Pancreas (tissue), 10 donors: ENCODE data around the gene LAMC1. TPM values are rescaled to one million over a fixed set of nuclear protein-coding genes. Genes with fewer than 3 reads are reported as not detected.

Experiments
- ATAC-seq, 4 donors: fragments of 200-7000 bp; cut with Tn5 transposase; one replicate each; pipeline versions ENCODE4 v1.8.0 to v1.9.1; 2020; ENCODE audit warnings: mild to moderate bottlenecking in 4 of 4, moderate library complexity in 4 of 4
- DNase-seq, 6 donors: peaks; one replicate each; pipeline ENCODE4 v3.0.0-alpha.2; 2020
- FAIRE-seq: peaks from 2 replicates; lab custom pipeline; 2012; peaks lifted over from hg19 to GRCh38; lab: Jason Lieb, UNC
- H3K27ac ChIP-seq, 4 donors: fragments of 200-600 bp; sonication (generic); 1 replicate in 3 of 4; 2 replicates in 1 of 4; pipeline versions ENCODE4 v1.5.0 to v1.8.0; 2020
- H3K27me3 ChIP-seq, 4 donors: fragments of 200-600 bp; one replicate each; pipeline ENCODE4 v1.8.0; 2021
- H3K36me3 ChIP-seq, 3 donors: fragments of 200-600 bp; sonication (generic) in 1 of 3; one replicate each; pipeline versions ENCODE4 v1.5.0 to v1.8.0; 2020 to 2021
- H3K4me1 ChIP-seq, 3 donors: fragments of 200-600 bp; one replicate each; pipeline ENCODE4 v1.8.0; 2021
- H3K4me3 ChIP-seq, 4 donors: fragments of 200-600 bp; sonication (generic) in 2 of 4; one replicate each; pipeline versions ENCODE4 v1.5.0 to v1.8.0; 2020 to 2021
- H3K9me3 ChIP-seq, 4 donors: fragments of 200-600 bp; one replicate each; pipeline ENCODE4 v1.8.0; 2021
- WGBS, 2 donors: extraction: QIAGEN DNeasy Blood & Tissue Kit; methylation state at CpG; one replicate each; pipeline ENCODE4 v1.1.7; 2013; 5-methylcytosine and 5-hydroxymethylcytosine counted together
- intact Hi-C, 3 donors: fragments of 100-400 bp; cut with DNase I; formaldehyde crosslinking; loops; one replicate each; pipeline versions ENCODE4 v1.11.1 to v1.14.2; 2022
- polyA plus RNA-seq, 2 donors: library from polyadenylated mRNA; stranded (reverse); fragments of 200-250 nt; gene quantifications; one replicate each; pipeline ENCODE4 v1.2.3, GENCODE V29; 2013
- total RNA-seq, 6 donors: library from RNA; stranded (reverse); fragmentation: NEBNext Ultra II Directional in 4 of 6; extraction: Animal tissue kit (Norgen Biotek cat#: 25700) in 4 of 6; gene quantifications; one replicate each; pipeline versions ENCODE4 v1.2.1 to v1.2.4, GENCODE V29; 2021 to 2023
- TF ChIP-seq, protein P1 (sequence below), 4 donors: fragments of 200-600 bp; sonication (generic) in 3 of 4; IDR thresholded peaks; one replicate each; pipeline versions ENCODE4 v1.5.0 to v1.8.0; 2021; ENCODE audit warnings: antibody characterized with exemption in 4 of 4
- donor health status: healthy with polysubstance abuse.
- donor health status: DM: no; HTN: no; CAD: no; lungs with moderate emphysema.
- donor health status: DM: no; HTN: no; CAD: no.
- donor health status: control.
- donor health status: control.
- donor health status: Bipolar disorder and iron deficiency.
- donor health status: DM: yes; HTN: yes; CAD: no.
- donor health status: DM: no; HTN: no; CAD: no.
- donor health status: DM: no; HTN: no; CAD: no.
- donor health status: DM: yes; HTN: yes; CAD: no.

The LAMC1 gene
- total and polyA plus RNA-seq, 8 donors, result 11.2 to 50.1 (median 29.4) TPM

DNA sequence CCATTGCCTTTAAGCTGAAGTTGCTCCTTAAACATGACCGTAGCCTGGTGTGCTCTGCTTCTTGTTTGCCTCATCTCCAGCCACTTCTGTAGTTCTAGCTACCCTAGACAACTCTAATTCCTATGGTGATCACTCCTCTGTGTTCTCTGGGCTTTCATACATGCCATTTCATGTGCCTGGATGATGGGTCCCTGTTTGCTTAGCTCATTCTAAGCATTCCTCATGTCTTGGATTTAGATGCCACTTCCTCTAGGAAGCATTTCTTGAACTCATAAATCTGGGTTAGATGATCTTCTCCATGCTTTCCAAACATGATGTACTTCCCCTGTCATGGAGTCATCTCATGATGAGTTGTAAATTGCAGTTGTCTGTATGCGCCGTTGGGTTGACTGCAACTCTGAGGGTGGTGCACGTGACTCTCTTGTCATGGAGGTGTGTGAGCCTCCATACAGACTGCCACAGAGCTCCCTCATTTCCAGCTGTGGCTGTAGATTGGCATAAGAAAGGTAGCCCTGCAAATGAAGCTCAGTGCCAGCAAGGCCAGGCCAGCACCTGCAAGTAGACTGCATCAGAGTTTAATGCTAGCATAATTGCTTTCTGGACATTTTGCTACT is 77.2 kb downstream of the LAMC1 start:
- FAIRE-seq, result no peak
- intact Hi-C loops, result no loop called here
- TF ChIP-seq, protein P1, sequence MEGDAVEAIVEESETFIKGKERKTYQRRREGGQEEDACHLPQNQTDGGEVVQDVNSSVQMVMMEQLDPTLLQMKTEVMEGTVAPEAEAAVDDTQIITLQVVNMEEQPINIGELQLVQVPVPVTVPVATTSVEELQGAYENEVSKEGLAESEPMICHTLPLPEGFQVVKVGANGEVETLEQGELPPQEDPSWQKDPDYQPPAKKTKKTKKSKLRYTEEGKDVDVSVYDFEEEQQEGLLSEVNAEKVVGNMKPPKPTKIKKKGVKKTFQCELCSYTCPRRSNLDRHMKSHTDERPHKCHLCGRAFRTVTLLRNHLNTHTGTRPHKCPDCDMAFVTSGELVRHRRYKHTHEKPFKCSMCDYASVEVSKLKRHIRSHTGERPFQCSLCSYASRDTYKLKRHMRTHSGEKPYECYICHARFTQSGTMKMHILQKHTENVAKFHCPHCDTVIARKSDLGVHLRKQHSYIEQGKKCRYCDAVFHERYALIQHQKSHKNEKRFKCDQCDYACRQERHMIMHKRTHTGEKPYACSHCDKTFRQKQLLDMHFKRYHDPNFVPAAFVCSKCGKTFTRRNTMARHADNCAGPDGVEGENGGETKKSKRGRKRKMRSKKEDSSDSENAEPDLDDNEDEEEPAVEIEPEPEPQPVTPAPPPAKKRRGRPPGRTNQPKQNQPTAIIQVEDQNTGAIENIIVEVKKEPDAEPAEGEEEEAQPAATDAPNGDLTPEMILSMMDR (IDR thresholded peaks at IDR 0.05), result no peak
- Histone ChIP-seq H3K4me1 (peaks cover 0 to 24% (median 20%) of the 10 kb centered on the region in 3 donors), H3K27ac (no peak overlapping the region), H3K9me3 (no peaks in the 10 kb centered on the region), H3K36me3 (peaks cover 0 to 8% (median 0%) of the 10 kb centered on the region in 3 donors), H3K27me3 (no peaks in the 10 kb centered on the region), H3K4me3 (no peak overlapping the region)
- DNase-seq, result no peak
- WGBS, 2 donors, result 78 to 99% methylated on average over 4 of the region's 4 CpGs
- no peak for ATAC-seq

DNA sequence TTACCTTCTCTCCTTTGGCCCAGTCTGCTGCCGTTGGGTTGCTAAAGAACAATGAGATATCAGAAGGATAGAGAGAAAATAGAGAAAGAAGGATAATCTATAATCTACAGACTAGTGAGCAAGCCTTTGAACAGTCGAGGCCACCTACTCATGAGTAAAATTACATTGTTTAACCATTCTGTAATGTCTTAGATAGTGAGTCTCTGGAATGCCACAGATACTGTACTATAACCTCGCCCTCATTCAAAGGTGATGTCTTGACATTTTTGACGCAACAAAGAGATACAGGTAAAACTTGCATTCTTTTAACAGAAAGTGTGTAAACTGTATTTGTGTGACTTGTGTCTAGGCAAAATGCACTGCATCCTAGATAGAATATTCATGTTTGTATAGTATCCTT is 77.9 kb downstream of the LAMC1 start:
- DNase-seq, result no peak

DNA sequence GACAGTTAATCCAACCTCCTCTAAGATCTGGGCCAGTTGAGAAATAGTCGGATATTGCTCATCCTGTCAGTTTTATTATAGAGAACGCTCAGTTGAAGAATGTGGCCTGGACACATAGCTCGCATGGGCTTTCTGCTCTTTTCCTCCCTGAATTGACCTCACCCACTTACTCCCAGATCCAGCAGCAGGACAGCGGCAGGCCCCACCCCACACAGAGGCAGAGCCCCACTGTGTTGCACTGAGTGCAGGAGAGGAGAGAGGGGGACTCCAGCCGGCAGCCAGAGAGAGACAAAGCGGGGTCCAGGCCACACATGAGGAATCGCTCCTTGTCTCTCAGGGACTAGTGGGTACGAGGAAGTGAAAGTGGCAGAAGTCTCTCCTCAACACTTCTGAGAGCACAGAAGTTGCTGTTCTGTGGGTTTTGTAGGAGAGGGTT is 78.6 kb downstream of the LAMC1 start:
- Histone ChIP-seq H3K4me3 (no peak overlapping the region), H3K36me3 (peaks cover 0 to 8% (median 0%) of the 10 kb centered on the region in 3 donors), H3K9me3 (no peaks in the 10 kb centered on the region), H3K27me3 (no peaks in the 10 kb centered on the region), H3K27ac (no peak overlapping the region), H3K4me1 (peaks cover 0 to 17% (median 17%) of the 10 kb centered on the region in 3 donors)
- DNase-seq (no peak), ATAC-seq (no peak), FAIRE-seq (no peak)
- WGBS, 2 donors, result 74 to 83% methylated on average over 8 of the region's 8 CpGs
- intact Hi-C loops, result no loop called here
- TF ChIP-seq, protein P1 (IDR thresholded peaks at IDR 0.05), result no peak

More for the DNA sequence above, 77.9 kb downstream of the LAMC1 start:
- Histone ChIP-seq H3K9me3 (no peaks in the 10 kb centered on the region), H3K27me3 (no peaks in the 10 kb centered on the region), H3K27ac (no peak overlapping the region), H3K36me3 (peaks cover 0 to 8% (median 0%) of the 10 kb centered on the region in 3 donors), H3K4me3 (no peak overlapping the region), H3K4me1 (peaks cover 0 to 24% (median 18%) of the 10 kb centered on the region in 3 donors)
- intact Hi-C loops, result no loop called here
- ATAC-seq (no peak), FAIRE-seq (no peak)
- WGBS, 2 donors, result 70 to 73% methylated on average over 4 of the region's 4 CpGs
- TF ChIP-seq, protein P1 (IDR thresholded peaks at IDR 0.05), result no peak

DNA sequence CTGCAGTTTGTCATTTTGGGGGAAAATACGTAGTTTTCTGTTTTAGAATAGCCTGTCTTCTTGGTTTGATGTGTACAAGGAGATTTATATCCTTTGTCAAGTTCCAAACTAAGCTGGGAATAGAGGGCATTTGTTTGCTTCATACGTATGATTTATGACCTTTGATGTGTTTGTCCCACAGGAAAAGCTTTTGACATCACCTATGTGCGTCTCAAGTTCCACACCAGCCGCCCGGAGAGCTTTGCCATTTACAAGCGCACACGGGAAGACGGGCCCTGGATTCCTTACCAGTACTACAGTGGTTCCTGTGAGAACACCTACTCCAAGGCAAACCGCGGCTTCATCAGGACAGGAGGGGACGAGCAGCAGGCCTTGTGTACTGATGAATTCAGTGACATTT is 79.9 kb downstream of the LAMC1 start:
- 75 to 82% methylated on average over 11 of the region's 11 CpGs for WGBS, 2 donors
- intact Hi-C loops, result no loop called here
- no peak for FAIRE-seq

More for the DNA sequence above, 79.9 kb downstream of the LAMC1 start:
- TF ChIP-seq, protein P1 (IDR thresholded peaks at IDR 0.05), result no peak
- DNase-seq, result no peak
- Histone ChIP-seq H3K4me1 (peaks cover 0 to 6% (median 5%) of the 10 kb centered on the region in 3 donors), H3K9me3 (no peaks in the 10 kb centered on the region), H3K27me3 (no peaks in the 10 kb centered on the region), H3K4me3 (no peak overlapping the region), H3K36me3 (peaks cover 0 to 8% (median 0%) of the 10 kb centered on the region in 3 donors), H3K27ac (no peak overlapping the region)
- ATAC-seq, result no peak
